Lower lobe of right lung (tissue), 2 donors: ENCODE measurements around the gene OR51A7. TPM values are rescaled to one million over a fixed set of nuclear protein-coding genes. Genes with fewer than 3 reads are reported as not detected.

Experiments
- ATAC-seq, 2 donors: fragments of 200-7000 bp; cut with Tn5 transposase; one replicate each; pipeline ENCODE4 v1.9.1; 2020 to 2022; ENCODE audit warnings: mild to moderate bottlenecking in 2 of 2, moderate library complexity in 2 of 2
- DNase-seq: peaks from one replicate; pipeline ENCODE4 v3.0.0-alpha.2; 2020
- H3K27ac ChIP-seq: fragments of 200-600 bp; one replicate; pipeline ENCODE4 v1.8.0; 2022
- H3K27me3 ChIP-seq: fragments of 200-600 bp; one replicate; pipeline ENCODE4 v1.8.0; 2022; ENCODE audit warnings: low read depth
- H3K36me3 ChIP-seq: fragments of 200-600 bp; one replicate; pipeline ENCODE4 v1.8.0; 2022; ENCODE audit warnings: mild to moderate bottlenecking
- H3K4me1 ChIP-seq: fragments of 200-600 bp; one replicate; pipeline ENCODE4 v1.8.0; 2022
- H3K4me3 ChIP-seq: fragments of 200-600 bp; one replicate; pipeline ENCODE4 v1.8.0; 2022; ENCODE audit warnings: mild to moderate bottlenecking
- H3K9me3 ChIP-seq: fragments of 200-600 bp; one replicate; pipeline ENCODE4 v1.8.0; 2022
- CTCF ChIP-seq: fragments of 200-600 bp; IDR thresholded peaks from one replicate; pipeline ENCODE4 v1.8.0; 2022; ENCODE audit warnings: antibody characterized with exemption, mild to moderate bottlenecking
- intact Hi-C: fragments of 100-400 bp; cut with DNase I; formaldehyde crosslinking; loops from one replicate; pipeline ENCODE4 v1.11.0; 2022
- total RNA-seq: library from RNA; stranded (reverse); fragmentation: NEBNext Ultra II Directional; extraction: Animal tissue kit (Norgen Biotek cat#: 25700); gene quantifications from one replicate; pipeline ENCODE4 v1.2.1, GENCODE V29; 2021
- donor health status: DM: no; HTN: yes; CAD: no; lungs with severe emphysema.

OR51A7 gene
- total RNA-seq, 1 donor from 2014 or later = not detected

- H3K36me3 ChIP-seq = no peaks in the 10 kb centered on the region
- intact Hi-C loops = no loop called here
- H3K27me3 ChIP-seq = no peaks in the 10 kb centered on the region
- H3K27ac ChIP-seq = no peak overlapping the region
- no peak for TF ChIP-seq CTCF
- ATAC-seq (no peak), DNase-seq (no peak)
- H3K4me3 ChIP-seq = no peak overlapping the region
- H3K9me3 ChIP-seq = no peaks in the 10 kb centered on the region
- no peaks in the 10 kb centered on the region for H3K4me1 ChIP-seq
Observed at GRCh38 chr11:4890279-4890678, 13.3 kb upstream of the OR51A7 start.

GRCh38 chr11:4891996-4892640 is 11.5 kb upstream of the OR51A7 start:
- ATAC-seq (no peak), DNase-seq (no peak)
- Histone ChIP-seq H3K4me3 (no peak overlapping the region), H3K9me3 (no peaks in the 10 kb centered on the region), H3K4me1 (no peaks in the 10 kb centered on the region), H3K27ac (no peak overlapping the region), H3K27me3 (no peaks in the 10 kb centered on the region), H3K36me3 (no peaks in the 10 kb centered on the region)
- intact Hi-C loops = no loop called here
- no peak for TF ChIP-seq CTCF

- Histone ChIP-seq H3K36me3 (no peaks in the 10 kb centered on the region), H3K27ac (no peak overlapping the region), H3K9me3 (no peaks in the 10 kb centered on the region), H3K27me3 (no peaks in the 10 kb centered on the region), H3K4me3 (no peak overlapping the region), H3K4me1 (no peaks in the 10 kb centered on the region)
- no peak for ATAC-seq
- no peak for TF ChIP-seq CTCF
- intact Hi-C loops = no loop called here
- DNase-seq = no peak
Observed at GRCh38 chr11:4916581-4916980, 13.0 kb downstream of the OR51A7 start.

GRCh38 chr11:4919250-4919649 is 15.7 kb downstream of the OR51A7 start, which contains the start of gene OR51G2:
OR51G2 (minus strand) TSS chr11:4919350; CDS start chr11:4915663, 3,687 bp downstream.
- Histone ChIP-seq H3K4me3 (no peak within 1 kb of the TSS), H3K4me1 (no peaks in the 10 kb centered on the region), H3K27ac (no peak within 1 kb of the TSS), H3K27me3 (no peaks in the 10 kb centered on the region), H3K9me3 (no peaks in the 10 kb centered on the region), H3K36me3 (no peaks in the 10 kb centered on the region)
- ATAC-seq (no peak), DNase-seq (no peak)
- TF ChIP-seq CTCF = no peak
- intact Hi-C loops = no loop called here

- intact Hi-C loops = no loop called here
- DNase-seq = no peak
- no peak for TF ChIP-seq CTCF
- Histone ChIP-seq H3K4me1 (no peaks in the 10 kb centered on the region), H3K36me3 (no peaks in the 10 kb centered on the region), H3K27me3 (no peaks in the 10 kb centered on the region), H3K9me3 (no peaks in the 10 kb centered on the region), H3K4me3 (no peak overlapping the region), H3K27ac (no peak overlapping the region)
- no peak for ATAC-seq
Observed at GRCh38 chr11:4921796-4922195, 18.2 kb downstream of the OR51A7 start.
